Ishikawa (cell line): Measurements from ENCODE around the gene CUL2.

Experiments
- CEBPB ChIP-seq: IDR thresholded peaks from 2 replicates; pipeline ENCODE4 v1.6.1; 2012
- CREB1 ChIP-seq: IDR thresholded peaks from 2 replicates; pipeline ENCODE4 v1.6.1; 2012; ENCODE audit warnings: low read depth
- EGR1 ChIP-seq: IDR thresholded peaks from 2 replicates; pipeline ENCODE4 v1.6.1; 2012
- EP300 ChIP-seq: IDR thresholded peaks from 2 replicates; pipeline ENCODE4 v1.6.1; 2012; ENCODE audit warnings: borderline replicate concordance
- FOXM1 ChIP-seq: IDR thresholded peaks from 2 replicates; pipeline ENCODE4 v1.6.1; 2012; ENCODE audit warnings: low read depth, borderline replicate concordance
- MAX ChIP-seq: IDR thresholded peaks from 2 replicates; pipeline ENCODE4 v1.6.1; 2012
- NFIC ChIP-seq: IDR thresholded peaks from 2 replicates; pipeline ENCODE4 v1.6.1; 2012
- RAD21 ChIP-seq: IDR thresholded peaks from 2 replicates; pipeline ENCODE4 v1.6.1; 2012; ENCODE audit warnings: low read depth
- REST ChIP-seq: IDR thresholded peaks from 2 replicates; pipeline ENCODE4 v1.6.1; 2012; ENCODE audit warnings: low read depth, mild to moderate bottlenecking
- TAF1 ChIP-seq: IDR thresholded peaks from 2 replicates; pipeline ENCODE4 v1.6.1; 2012; ENCODE audit warnings: low read depth, mild to moderate bottlenecking
- TCF12 ChIP-seq: IDR thresholded peaks from 2 replicates; pipeline ENCODE4 v1.6.1; 2012; ENCODE audit warnings: low read depth
- TEAD4 ChIP-seq: IDR thresholded peaks from 2 replicates; pipeline ENCODE4 v1.6.1; 2012
- USF1 ChIP-seq: IDR thresholded peaks from 2 replicates; pipeline ENCODE4 v1.6.1; 2012
- YY1 ChIP-seq: IDR thresholded peaks from 2 replicates; pipeline ENCODE4 v1.6.1; 2012; ENCODE audit warnings: low read depth
- ZBTB7A ChIP-seq: IDR thresholded peaks from 2 replicates; pipeline ENCODE4 v1.6.1; 2012; ENCODE audit warnings: low read depth

The CUL2 gene

GRCh38 chr10:35090162-35090954 lies at the start of gene CUL2:
CUL2 (minus strand) TSS chr10:35090341; CDS start chr10:35071317, 19,024 bp downstream.
- TF ChIP-seq TAF1, result peak; percentile 80
- peak; percentile 99 for TF ChIP-seq CEBPB
- TF ChIP-seq USF1, result no peak
- TF ChIP-seq TEAD4, result no peak
- no peak for TF ChIP-seq ZBTB7A
- peak; percentile 76 for TF ChIP-seq MAX
- no peak for TF ChIP-seq EGR1
- no peak for TF ChIP-seq RAD21
- TF ChIP-seq EP300, result peak; percentile 49; the same call in 1 of the 2 replicates
- no peak for TF ChIP-seq CREB1
- TF ChIP-seq NFIC, result no peak
- no peak for TF ChIP-seq REST
- peak; percentile 89 for TF ChIP-seq YY1
- TF ChIP-seq FOXM1, result no peak
- TF ChIP-seq TCF12, result 0 out of 2 replicates have a peak, but pooled peaks have one; percentile 26

GRCh38 chr10:35136263-35136815 lies 46.2 kb upstream of the CUL2 start:
- TF ChIP-seq FOXM1 (no peak), YY1 (no peak), USF1 (no peak), TAF1 (no peak), TEAD4 (no peak), EGR1 (no peak), REST (no peak), MAX (no peak), TCF12 (no peak), NFIC (no peak), ZBTB7A (no peak), CREB1 (no peak)

GRCh38 chr10:35135861-35136260 lies 45.7 kb upstream of the CUL2 start:
- TF ChIP-seq YY1 (no peak), TEAD4 (no peak), NFIC (no peak), EGR1 (no peak), TAF1 (no peak), MAX (no peak), EP300 (no peak), TCF12 (no peak), USF1 (no peak), CEBPB (no peak), ZBTB7A (no peak)

GRCh38 chr10:35133586-35133985 lies 43.4 kb upstream of the CUL2 start:
- TF ChIP-seq RAD21 (no peak), CEBPB (no peak), TCF12 (no peak), USF1 (no peak), CREB1 (no peak), TAF1 (no peak), EGR1 (no peak), NFIC (no peak), ZBTB7A (no peak), YY1 (no peak), REST (no peak), EP300 (no peak), MAX (no peak), TEAD4 (no peak), FOXM1 (no peak)
